H9 (cell line): ENCODE measurements around the gene MRPL3. TPM values are rescaled to one million over a fixed set of nuclear protein-coding genes. Genes with fewer than 3 reads are reported as not detected.

ENCODE experiments used
- DNase-seq: peaks from one replicate; pipeline ENCODE4 v3.0.0-alpha.2; 2017
- H2AFZ ChIP-seq: one replicate; pipeline ENCODE4 v1.6.1; 2013; ENCODE audit warnings: mild to moderate bottlenecking, low read length, control low read depth, moderate library complexity
- H2AK5ac ChIP-seq: 2 replicates; pipeline ENCODE4 v1.6.1; 2013; ENCODE audit warnings: low read length, control low read depth, mixed read lengths; ENCODE audit not compliant: insufficient read length
- H2BK120ac ChIP-seq: one replicate; pipeline ENCODE4 v1.6.1; 2013; ENCODE audit warnings: low read depth, mild to moderate bottlenecking, low read length, control low read depth, inconsistent platforms; ENCODE audit not compliant: poor library complexity, severe bottlenecking
- H2BK12ac ChIP-seq: 2 replicates; pipeline ENCODE4 v1.6.1; 2013; ENCODE audit warnings: low read length, control low read depth, mixed read lengths, low read depth; ENCODE audit not compliant: insufficient read length
- H2BK15ac ChIP-seq: 2 replicates; pipeline ENCODE4 v1.6.1; 2013; ENCODE audit warnings: low read depth, low read length, control low read depth
- H2BK20ac ChIP-seq: one replicate; pipeline ENCODE4 v1.6.1; 2013; ENCODE audit warnings: low read depth, mild to moderate bottlenecking, low read length, control low read depth, inconsistent platforms; ENCODE audit not compliant: poor library complexity, severe bottlenecking
- H2BK5ac ChIP-seq: 2 replicates; pipeline ENCODE4 v1.6.1; 2013; ENCODE audit warnings: low read length, control low read depth, mixed read lengths; ENCODE audit not compliant: insufficient read length
- H3K14ac ChIP-seq: 2 replicates; pipeline ENCODE4 v1.6.1; 2013; ENCODE audit warnings: low read length, control low read depth; ENCODE audit not compliant: insufficient read depth
- H3K18ac ChIP-seq: 2 replicates; pipeline ENCODE4 v1.6.1; 2013; ENCODE audit warnings: low read depth, mild to moderate bottlenecking, mixed read lengths, low read length, control low read depth; ENCODE audit not compliant: insufficient read length
- H3K23ac ChIP-seq: 2 replicates; pipeline ENCODE4 v1.6.1; 2013; ENCODE audit warnings: low read length, control low read depth, mixed read lengths, low read depth; ENCODE audit not compliant: insufficient read length
- H3K23me2 ChIP-seq: 2 replicates; pipeline ENCODE4 v1.6.1; 2013; ENCODE audit warnings: low read depth, mild to moderate bottlenecking, mixed read lengths, low read length, control low read depth; ENCODE audit not compliant: insufficient read length, poor library complexity, severe bottlenecking
- H3K27ac ChIP-seq: 2 replicates; pipeline ENCODE4 v1.5.1; 2013; ENCODE audit warnings: low read length, control low read depth, mixed read lengths, low read depth; ENCODE audit not compliant: insufficient read length
- H3K27me3 ChIP-seq: 2 replicates; pipeline ENCODE4 v1.6.1; 2013; ENCODE audit warnings: low read length, control low read depth, inconsistent platforms; ENCODE audit not compliant: insufficient read depth
- H3K4ac ChIP-seq: 2 replicates; pipeline ENCODE4 v1.6.1; 2013; ENCODE audit warnings: low read depth, mild to moderate bottlenecking, control low read depth, inconsistent platforms, low read length, moderate library complexity
- H3K4me1 ChIP-seq: 2 replicates; pipeline ENCODE4 v1.6.1; 2013; ENCODE audit warnings: low read length, control low read depth, inconsistent platforms; ENCODE audit not compliant: insufficient read depth
- H3K4me2 ChIP-seq: 2 replicates; pipeline ENCODE4 v1.6.1; 2013; ENCODE audit warnings: low read length, control low read depth, mixed read lengths; ENCODE audit not compliant: insufficient read length, insufficient read depth
- H3K56ac ChIP-seq: 2 replicates; pipeline ENCODE4 v1.6.1; 2013; ENCODE audit warnings: low read depth, mild to moderate bottlenecking, mixed read lengths, low read length, control low read depth; ENCODE audit not compliant: insufficient read length
- H3K79me1 ChIP-seq: 2 replicates; pipeline ENCODE4 v1.6.1; 2013; ENCODE audit warnings: low read depth, mild to moderate bottlenecking, moderate library complexity, low read length, control low read depth, inconsistent platforms; ENCODE audit not compliant: insufficient read depth, poor library complexity, severe bottlenecking
- H3K79me2 ChIP-seq: 2 replicates; pipeline ENCODE4 v1.6.1; 2013; ENCODE audit warnings: low read length, control low read depth, inconsistent platforms; ENCODE audit not compliant: insufficient read depth
- H3K9ac ChIP-seq: 2 replicates; pipeline ENCODE4 v1.6.1; 2013; ENCODE audit warnings: low read length, control low read depth, mixed read lengths; ENCODE audit not compliant: insufficient read length; ENCODE audit errors: extremely low read depth
- H3K9me3 ChIP-seq: one replicate; pipeline ENCODE4 v1.6.1; 2013; ENCODE audit warnings: low read depth, low read length, inconsistent platforms; ENCODE audit not compliant: control insufficient read depth
- H3T11ph ChIP-seq: one replicate; pipeline ENCODE4 v1.6.1; 2013; ENCODE audit warnings: mild to moderate bottlenecking, low read length, control low read depth, inconsistent platforms
- H4K20me1 ChIP-seq: one replicate; pipeline ENCODE4 v1.6.1; 2013; ENCODE audit not compliant: control insufficient read depth, insufficient read length, insufficient read depth
- H4K5ac ChIP-seq: 2 replicates; pipeline ENCODE4 v1.6.1; 2013; ENCODE audit warnings: low read depth, mild to moderate bottlenecking, mixed read lengths, low read length, control low read depth; ENCODE audit not compliant: insufficient read length
- H4K8ac ChIP-seq: replicated peaks from 2 replicates; pipeline ENCODE4 v1.6.1; 2013; ENCODE audit warnings: low read length, control low read depth, mixed read lengths, low read depth; ENCODE audit not compliant: insufficient read length
- H4K91ac ChIP-seq: 2 replicates; pipeline ENCODE4 v1.6.1; 2013; ENCODE audit warnings: low read depth, mild to moderate bottlenecking, moderate library complexity, mixed read lengths, low read length, control low read depth; ENCODE audit not compliant: insufficient read length
- H3K27ac Mint-ChIP-seq, 3 experiments: 2 replicates in 2 of 3; 3 replicates in 1 of 3; pipeline ENCODE4 v1.8.0; 2020 to 2021; ENCODE audit warnings: mixed read lengths in 3 of 3, mild to moderate bottlenecking in 1 of 3, moderate library complexity in 1 of 3
- H3K27me3 Mint-ChIP-seq: 2 replicates; pipeline ENCODE4 v1.8.0; 2021; ENCODE audit warnings: low read depth, mild to moderate bottlenecking, moderate library complexity, mixed read lengths
- H3K36me3 Mint-ChIP-seq, 3 experiments: 2 replicates in 2 of 3; 3 replicates in 1 of 3; pipeline ENCODE4 v1.8.0; 2020 to 2021; ENCODE audit warnings: low read depth in 3 of 3, mixed read lengths in 3 of 3; ENCODE audit not compliant: insufficient read depth in 1 of 3
- H3K4me1 Mint-ChIP-seq, 2 experiments: 2 replicates each; pipeline ENCODE4 v1.8.0; 2020; ENCODE audit warnings: mixed read lengths in 2 of 2
- H3K4me3 Mint-ChIP-seq, 2 experiments: 2 replicates in 1 of 2; 3 replicates in 1 of 2; pipeline ENCODE4 v1.8.0; 2020 to 2021; ENCODE audit warnings: mild to moderate bottlenecking in 2 of 2, mixed read lengths in 2 of 2, moderate library complexity in 1 of 2
- H3K9me3 Mint-ChIP-seq, 2 experiments: 2 replicates in 1 of 2; 3 replicates in 1 of 2; pipeline ENCODE4 v1.8.0; 2020; ENCODE audit warnings: mild to moderate bottlenecking in 2 of 2, mixed read lengths in 2 of 2, moderate library complexity in 1 of 2
- CTCF ChIP-seq: fragments of 200-600 bp; sonication (generic); conservative IDR thresholded peaks from 3 replicates; pipeline ENCODE4 v1.8.0; 2021; ENCODE audit warnings: antibody characterized with exemption, mild to moderate bottlenecking
- WGBS: extraction: QIAGEN DNeasy Blood & Tissue Kit; methylation state at CpG from one replicate; pipeline ENCODE4 v1.1.7; 2013; ENCODE audit warnings: missing lambda C conversion rate, low lambda C conversion rate, mixed read lengths; ENCODE audit not compliant: insufficient read length; ENCODE audit errors: extremely low coverage; 5-methylcytosine and 5-hydroxymethylcytosine counted together
- total RNA-seq: library from RNA; stranded (reverse); gene quantifications from 2 replicates; pipeline ENCODE4 v1.2.1, GENCODE V29; 2021

The MRPL3 gene
- total RNA-seq, 1 experiment from 2014 or later: 154 TPM

DNA sequence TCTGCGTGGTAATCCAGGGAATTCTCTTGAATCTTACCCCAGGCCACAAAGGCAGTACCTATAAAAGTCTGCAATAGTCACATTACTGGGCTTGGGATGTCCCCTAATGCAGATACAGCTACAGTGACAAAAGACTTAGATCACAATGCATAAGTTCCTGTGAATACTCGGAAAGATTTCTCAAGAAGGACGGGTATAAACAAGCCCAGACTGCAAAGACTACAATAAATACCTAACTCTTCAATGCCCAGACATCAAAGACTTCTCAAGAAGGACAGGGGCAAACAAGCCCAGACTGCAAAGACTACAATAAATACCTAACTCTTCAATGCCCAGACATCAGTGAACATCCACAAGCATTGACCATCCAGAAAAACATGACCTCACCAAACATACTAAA, 70.3 kb downstream of the MRPL3 start:
- no peak overlapping the region for H2AK5ac ChIP-seq
- no CpG with 5 or more reads among the region's 3 CpGs for WGBS

More for the DNA sequence above, 70.3 kb downstream of the MRPL3 start:
- no peak overlapping the region for H2BK15ac ChIP-seq
- no peaks in the 10 kb centered on the region for H3K27me3 ChIP-seq
- H4K5ac ChIP-seq: no peak overlapping the region
- no peak overlapping the region for H3K9ac ChIP-seq
- H2BK5ac ChIP-seq: no peak overlapping the region
- H4K8ac ChIP-seq: no peak overlapping the region
- H4K91ac ChIP-seq: no peak overlapping the region
- no peaks in the 10 kb centered on the region for H3K9me3 ChIP-seq
- H3K4ac ChIP-seq: no peak overlapping the region
- H3K79me2 ChIP-seq: no peaks in the 10 kb centered on the region
- Mint-ChIP-seq H3K27ac (no peak overlapping the region), H3K27me3 (no peaks in the 10 kb centered on the region), H3K4me1 (peaks cover 0 to 3% of the 10 kb centered on the region in 2 experiments; a peak in 1 of 4 replicates), H3K4me3 (no peak overlapping the region), H3K36me3 (no peaks in the 10 kb centered on the region), H3K9me3 (no peaks in the 10 kb centered on the region)
- no peak overlapping the region for H3K27ac ChIP-seq
- H3K56ac ChIP-seq: no peak overlapping the region
- H3K23ac ChIP-seq: no peak overlapping the region
- no peak overlapping the region for H2BK20ac ChIP-seq
- H3K79me1 ChIP-seq: no peaks in the 10 kb centered on the region
- no peaks in the 10 kb centered on the region for H4K20me1 ChIP-seq
- no peaks in the 10 kb centered on the region for H3K23me2 ChIP-seq
- H3K18ac ChIP-seq: no peak overlapping the region
- no peak overlapping the region for H2BK120ac ChIP-seq
- no peak overlapping the region for H2AFZ ChIP-seq
- peaks cover 3% of the 10 kb centered on the region for H3K4me1 ChIP-seq
- no peak overlapping the region for H2BK12ac ChIP-seq
- DNase-seq: no peak
- no peak for TF ChIP-seq CTCF
- no peak overlapping the region for H3T11ph ChIP-seq
- no peak overlapping the region for H3K14ac ChIP-seq
- H3K4me2 ChIP-seq: no peak overlapping the region
